Activated CD8-positive, alpha-beta T cell treated with anti-CD3 and anti-CD28 coated beads for 36 hours (primary cell): ENCODE results near the gene MEGF9. TPM values are rescaled to one million over a fixed set of nuclear protein-coding genes. Genes with fewer than 3 reads are reported as not detected.
"Not testable (repeated sequence)": the region's sequence is repeated elsewhere in the genome, so short reads cannot be mapped to it uniquely, and the experiment has no call there.

Source experiments
- ATAC-seq: fragments of 200-7000 bp; cut with Tn5 transposase; one replicate; pipeline ENCODE4 v1.10.0; 2021; ENCODE audit warnings: mild to moderate bottlenecking, moderate library complexity
- CTCF ChIA-PET: fragments of 350-600 bp; sonication (Branson Sonifier 250); formaldehyde crosslinking; loops from one replicate; lab custom pipeline; 2021; ENCODE audit warnings: antibody characterized with exemption; lab: Charles Lee
- POLR2A ChIA-PET: fragments of 350-600 bp; sonication (Branson Sonifier 250); formaldehyde crosslinking; loops from one replicate; lab custom pipeline; 2021; ENCODE audit warnings: antibody characterized with exemption; lab: Charles Lee
- DNase-seq: peaks from one replicate; pipeline ENCODE4 v3.0.0-alpha.2; 2020
- H3K27ac Mint-ChIP-seq: one replicate; pipeline ENCODE4 v1.8.0; 2021; ENCODE audit warnings: mild to moderate bottlenecking, mixed read lengths
- H3K27me3 Mint-ChIP-seq: one replicate; pipeline ENCODE4 v1.8.0; 2021; ENCODE audit warnings: mixed read lengths
- H3K36me3 Mint-ChIP-seq: one replicate; pipeline ENCODE4 v1.8.0; 2021; ENCODE audit warnings: low read depth, mixed read lengths
- H3K4me1 Mint-ChIP-seq: one replicate; pipeline ENCODE4 v1.8.0; 2021; ENCODE audit warnings: low read depth, mixed read lengths
- H3K4me3 Mint-ChIP-seq: one replicate; pipeline ENCODE4 v1.8.0; 2021; ENCODE audit warnings: mild to moderate bottlenecking, moderate library complexity, mixed read lengths
- H3K9me3 Mint-ChIP-seq: one replicate; pipeline ENCODE4 v1.8.0; 2021; ENCODE audit warnings: mixed read lengths
- intact Hi-C: fragments of 100-400 bp; cut with micrococcal nuclease; formaldehyde crosslinking; loops from one replicate; pipeline ENCODE4 v1.10.0; 2022
- total RNA-seq, 2 experiments: library from RNA; stranded (reverse); gene quantifications; one replicate each; pipeline ENCODE4 v1.2.3, GENCODE V29; 2021
- TF ChIP-seq, protein P1 (sequence below): fragments of 200-600 bp; IDR thresholded peaks from one replicate; pipeline ENCODE4 v1.8.0; 2022; ENCODE audit warnings: antibody characterized with exemption, mild to moderate bottlenecking

The MEGF9 gene
- total RNA-seq, 2 experiments from 2014 or later: 3.0 to 3.2 TPM

DNA sequence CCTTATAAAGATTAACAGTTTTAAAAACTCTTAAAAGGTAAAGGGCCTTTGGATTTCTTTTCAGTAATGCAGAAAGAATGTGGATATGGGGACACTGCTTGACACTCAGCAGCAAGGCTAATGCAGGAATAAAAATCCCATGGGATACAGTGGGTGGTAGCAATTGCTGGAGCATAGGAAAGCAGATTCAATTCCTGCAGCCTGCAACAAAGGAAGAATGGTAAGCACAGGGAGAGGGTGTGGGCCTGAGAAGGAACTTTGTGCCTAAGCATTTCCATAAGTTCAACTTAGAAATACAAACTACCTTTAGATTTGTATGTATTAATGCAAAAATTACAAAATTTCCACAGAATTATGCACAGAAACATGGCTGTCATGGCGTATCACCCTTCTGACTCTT is 68.5 kb downstream of the MEGF9 start:
- ChIA-PET POLR2A (no interaction called here), CTCF (no interaction called here)
- intact Hi-C loops: no loop called here

DNA sequence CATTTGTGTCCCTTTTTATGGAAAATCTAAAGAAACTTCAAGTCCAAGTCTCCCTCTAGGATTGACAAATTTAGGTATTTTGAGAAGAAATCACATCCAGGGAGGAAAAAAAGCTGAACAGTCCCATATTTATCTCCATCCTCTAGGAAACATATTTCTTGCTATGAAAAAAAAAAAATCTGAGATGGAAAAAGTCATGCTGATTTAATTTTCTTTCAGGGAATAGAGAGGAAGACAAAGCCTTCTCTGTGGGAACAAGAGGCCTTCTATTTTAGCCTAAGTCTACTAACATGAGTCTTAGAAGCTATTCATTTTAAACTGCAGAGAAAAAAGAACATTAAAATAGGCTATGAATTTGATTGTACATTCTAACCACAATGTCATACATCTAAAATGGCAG is 71.2 kb downstream of the MEGF9 start:
- TF ChIP-seq, protein P1, sequence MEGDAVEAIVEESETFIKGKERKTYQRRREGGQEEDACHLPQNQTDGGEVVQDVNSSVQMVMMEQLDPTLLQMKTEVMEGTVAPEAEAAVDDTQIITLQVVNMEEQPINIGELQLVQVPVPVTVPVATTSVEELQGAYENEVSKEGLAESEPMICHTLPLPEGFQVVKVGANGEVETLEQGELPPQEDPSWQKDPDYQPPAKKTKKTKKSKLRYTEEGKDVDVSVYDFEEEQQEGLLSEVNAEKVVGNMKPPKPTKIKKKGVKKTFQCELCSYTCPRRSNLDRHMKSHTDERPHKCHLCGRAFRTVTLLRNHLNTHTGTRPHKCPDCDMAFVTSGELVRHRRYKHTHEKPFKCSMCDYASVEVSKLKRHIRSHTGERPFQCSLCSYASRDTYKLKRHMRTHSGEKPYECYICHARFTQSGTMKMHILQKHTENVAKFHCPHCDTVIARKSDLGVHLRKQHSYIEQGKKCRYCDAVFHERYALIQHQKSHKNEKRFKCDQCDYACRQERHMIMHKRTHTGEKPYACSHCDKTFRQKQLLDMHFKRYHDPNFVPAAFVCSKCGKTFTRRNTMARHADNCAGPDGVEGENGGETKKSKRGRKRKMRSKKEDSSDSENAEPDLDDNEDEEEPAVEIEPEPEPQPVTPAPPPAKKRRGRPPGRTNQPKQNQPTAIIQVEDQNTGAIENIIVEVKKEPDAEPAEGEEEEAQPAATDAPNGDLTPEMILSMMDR: no peak
- no peak overlapping the region for H3K27ac Mint-ChIP-seq
- H3K9me3 Mint-ChIP-seq: no peaks in the 10 kb centered on the region
- H3K27me3 Mint-ChIP-seq: no peaks in the 10 kb centered on the region
- DNase-seq (no peak), ATAC-seq (no peak)
- H3K4me1 Mint-ChIP-seq: no peaks in the 10 kb centered on the region
- ChIA-PET POLR2A (no interaction called here), CTCF (interaction anchor here (1.3 to 1.5 kb wide), 2 partner anchors 12 to 23 kb away, joined by 3 to 5 read pairs; no protein-coding TSS in a partner anchor)
- H3K4me3 Mint-ChIP-seq: no peak overlapping the region
- intact Hi-C loops: no loop called here
- H3K36me3 Mint-ChIP-seq: peaks cover 8% of the 10 kb centered on the region

More for the DNA sequence above, 68.5 kb downstream of the MEGF9 start:
- no peaks in the 10 kb centered on the region for H3K4me1 Mint-ChIP-seq
- H3K27me3 Mint-ChIP-seq: no peaks in the 10 kb centered on the region
- no peak overlapping the region for H3K4me3 Mint-ChIP-seq
- TF ChIP-seq, protein P1: no peak
- H3K36me3 Mint-ChIP-seq: peaks cover 7% of the 10 kb centered on the region
- ATAC-seq (no peak), DNase-seq (no peak)
- no peaks in the 10 kb centered on the region for H3K9me3 Mint-ChIP-seq
- no peak overlapping the region for H3K27ac Mint-ChIP-seq

DNA sequence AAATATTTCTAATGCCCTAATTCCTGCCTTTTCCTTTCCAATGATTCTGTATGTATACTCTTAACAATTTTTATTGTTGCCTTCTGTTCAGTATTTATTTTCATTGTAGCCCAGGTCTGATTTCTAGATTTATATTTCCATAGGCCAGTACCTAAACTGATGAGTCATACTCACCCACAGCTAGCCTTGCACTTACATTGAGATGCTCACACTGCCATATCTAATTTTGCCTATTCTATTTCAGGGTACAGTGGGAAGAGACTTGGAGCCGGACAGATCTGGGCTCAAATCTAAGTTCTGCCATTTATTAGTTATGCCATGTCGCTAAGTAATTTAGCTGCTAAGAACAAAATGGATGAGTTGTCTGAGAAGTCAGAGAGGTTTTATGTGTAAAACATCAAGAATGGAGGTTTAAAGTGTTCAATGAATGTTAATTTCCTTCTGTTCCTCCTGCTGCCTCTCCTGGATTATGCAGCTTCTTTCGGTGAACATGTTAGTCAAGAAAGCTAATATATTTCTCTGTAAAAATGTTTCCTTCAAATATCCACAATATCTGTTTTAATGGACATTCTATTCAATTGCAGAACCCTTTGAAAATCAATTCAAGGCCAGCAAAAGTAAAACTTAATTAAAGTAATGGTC is 72.0 kb downstream of the MEGF9 start:
- ATAC-seq: no peak
- DNase-seq: no peak
- CTCF ChIA-PET: interaction anchor here (1.5 kb wide), 1 partner anchor 12 kb away, joined by 5 read pairs; no protein-coding TSS in a partner anchor
- H3K27me3 Mint-ChIP-seq: no peaks in the 10 kb centered on the region
- H3K9me3 Mint-ChIP-seq: no peaks in the 10 kb centered on the region
- POLR2A ChIA-PET: no interaction called here
- H3K4me1 Mint-ChIP-seq: no peaks in the 10 kb centered on the region
- TF ChIP-seq, protein P1: no peak
- H3K36me3 Mint-ChIP-seq: peaks cover 8% of the 10 kb centered on the region
- no peak overlapping the region for H3K4me3 Mint-ChIP-seq
- intact Hi-C loops: no loop called here
- H3K27ac Mint-ChIP-seq: no peak overlapping the region

DNA sequence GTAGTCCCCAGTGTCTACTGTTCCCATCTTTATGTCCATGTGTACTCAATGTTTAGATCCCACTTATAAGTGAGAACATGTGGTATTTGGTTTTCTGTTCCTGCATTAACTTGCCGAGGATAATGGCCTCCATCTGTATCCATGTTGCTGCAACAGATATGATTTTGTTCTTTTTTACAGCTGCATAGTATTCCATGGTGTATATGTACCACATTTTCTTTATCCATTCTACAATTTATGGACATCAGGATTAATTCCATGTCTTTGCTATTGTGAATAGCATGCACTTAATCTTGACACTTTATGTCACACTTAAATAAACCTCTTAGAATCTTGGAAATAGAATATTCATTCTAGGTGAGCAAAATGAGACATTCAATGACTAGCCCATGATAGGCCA is 73.4 kb downstream of the MEGF9 start:
- POLR2A ChIA-PET, intact Hi-C loops, DNase-seq, H3K4me1 Mint-ChIP-seq, H3K9me3 Mint-ChIP-seq, H3K27ac Mint-ChIP-seq, H3K4me3 Mint-ChIP-seq, CTCF ChIA-PET, H3K36me3 Mint-ChIP-seq, H3K27me3 Mint-ChIP-seq, ATAC-seq: not testable (repeated sequence)

DNA sequence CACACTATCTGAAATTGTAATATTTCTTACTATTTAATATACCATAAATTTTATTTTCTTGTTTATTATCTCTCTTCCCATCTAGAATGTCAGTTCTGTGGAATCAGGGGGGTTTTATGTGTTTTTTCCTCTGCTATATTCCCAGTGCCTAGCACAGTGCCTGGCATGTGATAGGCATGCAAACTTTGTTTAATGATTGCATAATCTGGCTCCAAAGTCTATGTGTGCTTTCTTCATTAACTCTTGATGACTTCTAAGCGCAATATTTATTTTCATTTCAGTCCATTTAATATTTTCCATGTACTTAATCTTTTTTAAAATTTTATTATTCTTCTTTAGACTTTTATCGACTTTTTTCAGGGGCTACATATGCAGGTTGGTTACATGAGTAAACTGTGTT is 73.9 kb downstream of the MEGF9 start:
- CTCF ChIA-PET: no interaction called here

More for the DNA sequence above, 73.9 kb downstream of the MEGF9 start:
- Mint-ChIP-seq H3K4me3 (no peak overlapping the region), H3K9me3 (peaks cover 4% of the 10 kb centered on the region), H3K27me3 (no peaks in the 10 kb centered on the region), H3K4me1 (no peaks in the 10 kb centered on the region), H3K27ac (no peak overlapping the region), H3K36me3 (peaks cover 11% of the 10 kb centered on the region)
- POLR2A ChIA-PET: no interaction called here
- intact Hi-C loops: no loop called here
- ATAC-seq: no peak
- no peak for DNase-seq
- TF ChIP-seq, protein P1: no peak
